Keratinocyte (primary cell): Measurements from ENCODE around the gene ITPK1.

Source experiments
- EZH2 ChIP-seq: IDR thresholded peaks from one replicate; pipeline ENCODE4 v1.6.1; 2012; ENCODE audit warnings: inconsistent platforms, mild to moderate bottlenecking, low read length, moderate library complexity
- TF ChIP-seq, protein P1 (sequence below), 3 experiments: IDR thresholded peaks in 1 of 3; conservative IDR thresholded peaks in 1 of 3; optimal IDR thresholded peaks in 1 of 3; 2 replicates in 2 of 3; 3 replicates in 1 of 3; pipeline versions ENCODE3 to v1.5.1; 2011; ENCODE audit warnings: low read length in 3 of 3, mild to moderate bottlenecking in 3 of 3, moderate library complexity in 2 of 3, control low read depth in 1 of 3, inconsistent platforms in 1 of 3; ENCODE audit not compliant: insufficient read depth in 2 of 3; ENCODE audit errors: extremely low read depth in 1 of 3

DNA sequence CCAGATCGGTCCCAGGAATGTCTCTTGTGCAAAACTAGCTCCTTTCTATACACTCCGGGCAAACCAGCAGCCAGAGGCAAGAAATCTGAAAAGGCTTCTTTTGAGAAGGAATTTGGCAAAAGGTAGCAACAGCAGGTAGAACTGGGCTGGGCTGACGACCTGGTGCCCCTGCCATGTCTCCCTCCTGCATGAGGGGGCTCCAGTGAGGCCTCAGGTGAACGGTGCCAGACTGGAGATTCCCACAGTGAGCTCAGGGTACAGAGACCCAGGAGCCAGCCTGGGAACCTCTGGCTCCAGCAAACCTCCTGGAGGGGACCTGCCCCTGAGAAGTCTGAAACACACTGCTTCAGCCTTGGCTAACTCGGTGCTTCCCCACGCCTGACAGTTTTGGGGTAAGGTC is 10.8 kb downstream of the ITPK1 start:
- TF ChIP-seq, protein P1, sequence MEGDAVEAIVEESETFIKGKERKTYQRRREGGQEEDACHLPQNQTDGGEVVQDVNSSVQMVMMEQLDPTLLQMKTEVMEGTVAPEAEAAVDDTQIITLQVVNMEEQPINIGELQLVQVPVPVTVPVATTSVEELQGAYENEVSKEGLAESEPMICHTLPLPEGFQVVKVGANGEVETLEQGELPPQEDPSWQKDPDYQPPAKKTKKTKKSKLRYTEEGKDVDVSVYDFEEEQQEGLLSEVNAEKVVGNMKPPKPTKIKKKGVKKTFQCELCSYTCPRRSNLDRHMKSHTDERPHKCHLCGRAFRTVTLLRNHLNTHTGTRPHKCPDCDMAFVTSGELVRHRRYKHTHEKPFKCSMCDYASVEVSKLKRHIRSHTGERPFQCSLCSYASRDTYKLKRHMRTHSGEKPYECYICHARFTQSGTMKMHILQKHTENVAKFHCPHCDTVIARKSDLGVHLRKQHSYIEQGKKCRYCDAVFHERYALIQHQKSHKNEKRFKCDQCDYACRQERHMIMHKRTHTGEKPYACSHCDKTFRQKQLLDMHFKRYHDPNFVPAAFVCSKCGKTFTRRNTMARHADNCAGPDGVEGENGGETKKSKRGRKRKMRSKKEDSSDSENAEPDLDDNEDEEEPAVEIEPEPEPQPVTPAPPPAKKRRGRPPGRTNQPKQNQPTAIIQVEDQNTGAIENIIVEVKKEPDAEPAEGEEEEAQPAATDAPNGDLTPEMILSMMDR (optimal IDR thresholded peaks at IDR 0.05 in 1 of 3, IDR thresholded peaks at IDR 0.05 in 1 of 3, conservative IDR thresholded peaks at IDR 0.05 in 1 of 3; ENCODE audit: extremely low read depth in 1 of 3, insufficient read depth in 2 of 3, low read length in 3 of 3), result no peak
- no peak for TF ChIP-seq EZH2
